GM19099 (cell line): Measurements from ENCODE around the gene RILPL2.

Experiments
- POLR2A ChIP-seq: IDR thresholded peaks from 3 replicates; pipeline ENCODE4 v1.6.1; 2011; ENCODE audit warnings: low read depth; ENCODE audit not compliant: insufficient read length; ENCODE audit errors: extremely low read depth

RILPL2 gene

DNA sequence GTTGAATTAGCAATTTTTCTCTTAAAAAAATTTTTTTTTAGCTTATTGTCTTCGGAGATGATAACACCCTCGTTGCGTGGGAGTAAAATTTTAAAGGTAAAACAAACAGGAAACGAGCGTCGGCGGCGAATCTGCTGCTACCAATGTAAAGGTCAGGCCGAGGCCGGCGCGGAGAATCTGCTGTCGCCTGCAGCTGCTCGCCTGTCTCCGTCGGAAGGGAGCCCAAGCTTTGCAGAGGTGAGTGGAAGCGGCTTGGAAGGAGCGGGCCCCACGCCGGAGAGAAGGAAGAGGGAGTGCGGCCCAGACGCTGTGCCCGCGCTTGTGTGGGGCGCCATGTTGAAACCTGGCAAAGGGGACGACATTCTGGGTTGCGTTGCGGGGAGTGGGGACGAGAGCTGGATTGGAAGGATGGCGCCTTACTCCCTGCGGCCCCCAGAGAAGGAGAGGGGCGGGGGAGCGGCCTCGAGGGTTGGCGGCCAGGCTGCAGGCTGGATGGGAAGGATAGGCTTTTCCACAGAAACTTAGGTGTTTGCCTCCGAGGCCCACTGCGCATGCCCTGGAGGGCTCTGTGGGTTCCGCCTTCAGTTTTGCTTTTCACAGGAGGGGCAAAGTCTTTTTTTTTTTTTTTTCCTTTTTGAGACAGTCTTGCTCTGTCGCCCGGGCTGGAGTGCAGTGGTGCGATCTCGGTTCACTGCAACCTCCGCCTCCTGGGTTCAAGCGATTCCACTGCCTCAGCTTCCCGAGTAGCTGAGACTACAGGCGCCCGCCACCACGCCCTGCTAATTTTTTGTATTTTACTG lies 21.7 kb upstream of the RILPL2 start, which contains the start of gene SNRNP35:
SNRNP35 (plus strand) TSS at position 160 of the 800 bp plus-strand sequence. CDS start 7,402 bp downstream, outside the sequence.
- TF ChIP-seq POLR2A: peak; percentile 79

DNA sequence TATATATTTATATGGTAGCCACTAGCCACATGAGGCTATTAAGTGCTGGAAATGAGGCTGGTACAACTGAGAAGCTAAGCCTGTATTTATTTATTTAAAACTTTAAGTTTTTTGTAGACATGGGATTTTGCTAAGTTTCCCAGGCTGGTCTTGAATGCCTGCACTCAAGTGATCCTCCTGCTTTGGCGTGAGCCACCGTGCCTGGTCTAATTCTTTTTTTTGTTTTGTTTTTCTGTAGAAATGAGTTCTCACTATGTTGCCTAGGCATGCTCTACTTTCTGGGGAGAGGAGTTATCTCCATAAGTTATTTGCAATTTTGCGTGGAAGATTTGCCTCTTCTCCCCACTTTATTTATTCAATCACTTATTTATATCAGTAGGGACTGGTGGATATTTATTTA lies 16.7 kb upstream of the RILPL2 start:
- TF ChIP-seq POLR2A: no peak

DNA sequence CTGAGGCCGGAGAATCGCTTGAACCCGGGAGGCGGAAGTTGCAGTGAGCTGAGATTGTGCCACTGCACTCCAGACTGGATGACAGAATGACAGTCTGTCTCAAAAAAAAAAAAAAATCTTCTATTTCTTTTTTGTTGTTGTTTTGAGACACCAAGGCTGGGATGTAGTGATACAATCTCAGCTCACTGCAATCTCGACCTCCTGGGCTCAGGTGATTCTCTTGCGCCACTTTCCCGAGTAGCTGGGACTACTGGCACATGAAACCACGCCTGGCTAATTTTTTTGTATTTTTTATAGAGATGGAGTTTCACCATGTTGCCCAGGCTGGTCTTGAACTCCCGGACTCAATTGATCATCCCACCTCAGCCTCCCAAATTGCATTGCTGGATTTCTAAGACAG lies 14.2 kb upstream of the RILPL2 start:
- no peak for TF ChIP-seq POLR2A

DNA sequence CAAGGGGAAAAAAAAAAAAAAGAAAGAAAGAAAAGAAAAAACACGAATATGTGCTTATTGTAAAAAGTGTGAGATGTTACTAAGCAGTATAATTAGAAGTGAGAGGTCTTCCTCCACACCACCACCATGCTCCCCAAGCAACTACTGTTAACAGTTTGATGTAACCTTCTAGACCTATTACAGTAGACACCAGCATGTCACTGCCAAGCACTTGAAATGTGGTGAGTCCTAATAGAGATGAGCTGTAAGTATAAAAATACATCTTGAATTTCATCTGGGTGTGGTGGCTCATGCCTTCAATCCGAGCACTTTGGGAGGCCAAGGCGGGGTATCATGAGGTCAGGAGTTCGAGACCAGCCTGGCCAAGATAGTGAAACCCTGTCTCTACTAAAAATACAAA lies 13.4 kb upstream of the RILPL2 start:
- TF ChIP-seq POLR2A: no peak

DNA sequence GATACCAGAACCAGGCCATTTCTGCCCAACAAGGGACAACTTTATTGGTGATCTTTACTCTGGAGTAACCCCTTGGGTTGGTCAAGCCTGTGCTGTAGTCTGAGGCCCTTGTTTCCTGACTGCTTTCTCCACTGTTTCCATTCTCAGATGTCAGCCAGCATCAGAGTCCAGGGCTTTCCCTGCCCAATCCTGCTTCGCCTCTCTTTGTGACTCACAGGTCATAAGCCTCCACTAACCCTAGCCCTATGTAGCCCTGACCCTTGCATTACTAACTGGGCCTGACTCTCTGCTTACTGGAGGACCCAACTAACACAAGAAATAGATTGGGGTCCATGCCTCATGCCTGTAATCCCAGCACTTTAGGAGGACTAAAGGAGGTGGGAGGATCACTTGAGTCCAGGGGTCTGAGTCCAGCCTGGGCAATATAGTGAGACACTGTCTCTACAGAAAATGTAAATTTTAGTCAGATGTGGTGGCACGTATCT lies 12.8 kb upstream of the RILPL2 start:
- TF ChIP-seq POLR2A: no peak

DNA sequence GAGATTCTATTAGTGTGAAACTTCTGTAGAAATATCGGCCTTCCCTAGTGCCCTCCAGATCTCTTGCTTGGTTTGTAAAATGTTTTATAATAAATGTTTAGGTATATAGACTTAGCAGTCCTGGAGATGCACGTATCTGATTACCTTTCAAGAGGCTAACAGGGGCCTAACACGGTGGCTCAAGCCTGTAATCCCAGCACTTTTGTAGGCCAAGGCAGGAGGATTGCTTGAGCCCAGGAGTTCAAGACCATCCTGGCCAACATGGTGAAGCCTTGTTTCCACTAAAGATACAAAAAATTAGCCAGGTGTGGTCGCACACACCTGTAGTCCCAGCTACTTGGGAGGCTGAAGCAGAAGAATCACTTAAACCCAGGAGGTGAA lies 9.8 kb upstream of the RILPL2 start:
- no peak for TF ChIP-seq POLR2A

DNA sequence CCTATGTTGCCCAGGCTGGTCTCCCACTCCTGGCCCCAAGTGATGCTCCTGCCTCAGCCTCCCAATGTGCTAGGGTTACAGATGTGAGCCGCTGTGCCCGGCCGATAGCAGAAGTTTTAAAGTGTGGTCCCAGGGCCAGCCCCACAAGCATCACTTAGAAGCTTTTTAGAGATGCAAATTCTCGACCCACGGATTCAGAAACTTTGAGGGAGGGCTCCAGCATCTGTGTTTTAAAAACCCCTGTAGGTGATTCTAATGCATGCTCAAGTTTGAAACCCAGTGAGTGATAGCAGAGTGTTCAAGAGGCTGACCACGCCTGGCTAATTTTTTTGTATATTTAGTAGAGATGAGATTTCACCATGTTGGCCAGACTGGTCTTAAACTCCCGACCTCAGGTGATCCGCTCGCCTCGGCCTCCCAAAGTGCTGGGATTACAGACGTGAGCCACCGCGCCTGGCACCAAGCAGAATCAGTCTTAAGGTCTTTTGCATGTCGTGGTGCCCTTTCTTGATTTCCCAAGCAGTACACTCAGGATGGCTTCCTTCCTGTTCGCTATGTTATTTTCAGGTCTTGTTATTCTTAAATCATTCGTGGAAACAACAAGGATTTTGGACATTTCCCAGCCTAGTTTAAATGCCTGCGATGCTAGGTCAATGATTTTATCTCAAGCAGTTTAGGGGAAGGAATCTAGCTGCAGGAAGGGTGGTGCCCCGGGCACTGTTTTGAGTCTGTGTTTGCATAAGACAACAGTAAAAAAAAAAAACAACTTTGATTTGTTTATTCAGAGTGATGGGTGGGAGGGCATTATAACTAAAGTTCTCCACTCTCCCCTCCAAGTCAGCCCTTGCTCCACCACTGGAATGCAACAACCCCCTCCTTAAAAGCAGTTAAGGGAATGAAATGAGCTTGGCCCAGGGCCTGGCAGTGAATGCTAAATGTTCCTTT lies 9.2 kb upstream of the RILPL2 start:
- TF ChIP-seq POLR2A: no peak

DNA sequence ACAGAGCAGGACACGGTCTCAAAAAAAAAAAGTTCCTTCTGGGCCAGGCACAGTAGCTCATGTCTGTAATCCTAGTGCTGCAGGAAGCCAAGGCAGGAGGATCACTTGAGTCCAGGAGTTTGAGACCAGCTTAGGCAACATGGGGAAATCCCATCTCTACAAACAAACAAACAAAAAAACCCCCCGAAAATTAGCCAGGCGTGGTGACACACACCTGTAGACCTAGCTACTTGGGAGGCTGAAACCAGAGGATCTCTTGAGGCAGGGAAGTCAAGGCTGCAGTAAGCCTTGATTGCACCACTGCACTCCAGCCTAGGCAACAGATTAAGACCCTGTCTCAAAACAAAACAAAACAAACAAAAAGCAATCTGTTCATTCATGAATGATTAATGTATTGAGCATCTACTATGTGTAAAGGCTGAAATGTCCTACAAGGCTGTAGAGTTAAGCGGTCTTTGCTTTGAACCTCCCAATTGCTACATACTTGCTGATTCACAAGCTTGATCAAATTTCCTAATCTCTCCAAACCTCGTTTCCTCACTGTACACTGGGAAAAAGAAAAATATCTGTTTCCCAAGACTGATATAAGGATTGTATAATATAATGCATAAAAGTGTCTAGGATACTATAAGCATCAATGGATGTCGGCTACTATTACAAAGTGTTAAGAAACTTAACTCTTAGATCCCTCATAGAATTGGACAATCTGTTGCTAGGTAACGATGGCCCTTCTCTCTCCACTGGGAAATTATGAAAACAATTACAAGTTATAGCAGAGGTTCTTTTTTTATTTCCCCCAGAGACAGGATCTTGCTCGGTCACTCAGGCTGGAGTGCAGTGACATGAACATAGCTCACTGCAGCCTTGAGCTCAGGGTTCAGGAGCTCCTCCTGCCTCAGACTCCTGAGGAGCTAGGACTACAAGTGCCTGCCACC lies 7.9 kb upstream of the RILPL2 start:
- TF ChIP-seq POLR2A: no peak

DNA sequence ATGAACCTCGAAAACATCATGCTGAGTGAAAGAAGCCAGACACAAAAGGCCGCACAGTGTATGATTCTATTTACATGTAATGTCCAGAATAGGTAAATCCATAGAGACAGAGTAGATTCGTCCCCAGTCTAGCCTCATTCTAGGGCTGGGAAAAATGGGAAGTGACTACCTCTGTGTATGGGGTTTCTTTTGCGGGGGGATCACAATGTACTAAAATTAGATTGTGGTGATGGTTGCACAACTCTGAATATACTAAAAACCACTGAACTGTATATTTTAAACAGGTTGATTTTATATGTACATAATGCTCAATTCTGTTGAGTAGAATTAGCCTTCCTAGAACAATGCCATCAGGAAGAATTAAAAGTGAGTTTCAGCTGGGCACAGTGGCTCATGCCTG lies 6.3 kb upstream of the RILPL2 start:
- TF ChIP-seq POLR2A: no peak

DNA sequence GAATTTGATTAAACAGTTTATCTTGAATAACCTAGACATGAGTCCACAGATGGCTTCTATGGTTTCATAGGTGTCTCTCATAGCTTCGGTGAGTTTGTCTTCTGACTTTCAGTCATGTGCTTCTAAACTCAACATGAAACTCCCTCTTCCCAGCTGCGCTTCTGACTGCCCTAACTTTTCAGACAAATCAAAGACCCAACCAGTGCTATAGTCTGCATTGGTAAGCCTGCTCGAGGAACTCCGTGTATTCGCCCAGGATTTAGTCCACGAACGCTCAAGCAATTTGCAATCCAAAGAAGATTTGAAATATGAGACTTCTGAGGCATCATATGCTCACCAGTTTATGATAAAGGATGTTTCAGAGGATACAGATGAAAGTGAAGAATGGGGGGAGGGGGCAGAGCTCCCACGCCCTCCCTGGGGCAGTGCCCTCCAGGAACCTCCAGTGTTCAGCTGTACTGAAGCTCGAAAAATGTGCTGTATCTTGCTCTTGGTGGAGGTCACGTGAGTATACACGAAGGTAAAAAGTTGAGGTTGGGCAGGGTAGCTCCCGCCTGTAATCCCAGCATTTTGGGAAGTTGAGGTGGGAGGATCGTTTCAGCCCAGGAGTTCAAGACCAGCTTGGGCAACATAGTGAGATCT lies 5.2 kb upstream of the RILPL2 start:
- no peak for TF ChIP-seq POLR2A

DNA sequence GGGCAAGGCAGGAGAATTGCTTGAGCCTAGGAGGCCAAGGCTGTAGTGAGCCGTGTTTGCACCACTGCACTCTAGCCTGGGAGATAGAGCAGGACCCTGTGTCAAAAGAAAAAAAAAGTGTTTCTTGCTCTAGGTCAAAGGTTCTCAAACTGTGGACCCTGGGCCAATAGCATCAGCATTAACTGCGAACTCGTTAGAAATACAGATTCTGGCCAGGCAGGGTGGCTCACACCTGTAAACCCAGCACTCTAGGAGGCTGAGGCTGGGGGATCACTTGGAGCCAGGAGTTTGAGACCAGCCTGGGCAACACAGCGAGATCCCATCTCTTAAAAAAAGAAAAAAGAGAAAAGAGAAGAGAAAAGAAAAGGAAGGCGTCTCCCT lies 858 bp downstream of the RILPL2 start:
- TF ChIP-seq POLR2A: no peak

DNA sequence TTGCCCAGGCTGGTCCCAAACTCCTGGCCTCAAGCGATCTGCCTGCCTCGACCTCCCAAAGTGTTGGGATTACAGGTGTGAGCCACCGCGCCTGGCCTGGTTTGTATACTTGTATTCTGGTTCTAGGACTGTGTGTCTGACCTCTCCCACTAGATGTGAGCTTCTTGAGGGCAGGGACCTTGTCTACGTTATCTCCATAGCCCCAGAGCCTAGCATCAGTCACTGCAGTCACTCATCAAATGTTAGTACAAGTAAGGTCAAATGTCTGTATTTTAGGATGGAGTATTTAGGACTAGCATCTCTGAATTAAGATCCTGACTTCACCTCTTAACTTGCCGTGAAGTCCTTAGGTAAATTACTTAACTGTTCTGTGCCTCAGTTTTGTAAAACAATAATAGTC lies 2.9 kb downstream of the RILPL2 start:
- TF ChIP-seq POLR2A: no peak

DNA sequence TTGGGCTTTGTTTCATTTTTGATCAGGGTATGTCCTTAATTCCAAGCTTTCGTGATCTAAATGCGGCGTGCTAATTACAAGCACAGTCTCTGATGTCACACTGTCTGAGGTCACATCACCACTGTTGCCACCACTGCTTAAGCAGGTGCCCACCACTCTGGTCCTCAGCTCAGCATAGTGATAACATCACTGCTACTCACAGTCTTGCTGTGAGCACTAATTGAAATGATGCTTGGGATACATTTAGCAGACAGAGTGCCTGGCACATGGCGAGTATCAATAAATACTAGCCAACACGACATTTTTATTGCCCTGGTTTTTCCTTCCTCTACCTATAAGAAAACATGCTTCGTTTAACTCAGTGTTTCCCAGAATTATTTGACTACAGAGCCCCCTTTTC lies 7.9 kb downstream of the RILPL2 start:
- no peak for TF ChIP-seq POLR2A

DNA sequence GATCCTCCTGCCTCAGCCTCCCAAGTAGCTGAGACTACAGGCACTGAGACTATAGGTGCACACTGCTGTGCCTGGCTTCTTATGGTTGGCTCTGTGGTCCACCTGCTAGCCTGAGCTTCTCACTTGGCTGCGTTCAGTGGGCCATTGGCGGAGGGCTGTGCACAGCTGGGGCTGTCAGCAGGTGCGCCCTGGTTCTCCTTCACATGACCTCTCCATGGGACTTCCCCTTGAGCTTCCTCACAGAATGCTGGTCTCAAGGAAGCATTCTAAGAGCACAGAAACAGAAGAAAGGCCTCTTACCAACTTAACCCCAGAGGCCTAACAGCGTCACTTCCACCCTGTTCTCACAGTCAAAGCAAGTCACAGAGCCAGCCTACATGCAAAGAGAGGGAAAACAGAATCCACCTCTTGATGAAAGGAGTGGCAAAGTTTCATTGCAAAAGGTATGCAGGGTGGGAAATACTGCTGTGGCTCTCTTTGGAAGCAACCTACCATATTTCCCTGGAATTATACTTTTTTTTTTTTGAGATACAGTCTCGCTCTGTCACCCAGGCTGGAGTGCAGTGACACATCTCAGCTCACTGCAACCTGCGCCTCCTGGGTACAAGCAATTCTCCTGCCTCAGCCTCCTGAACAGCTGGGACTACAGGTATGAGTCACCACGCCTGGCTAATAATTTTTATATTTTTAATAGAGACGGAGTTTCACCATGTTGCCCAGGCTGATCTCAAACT lies 9.3 kb downstream of the RILPL2 start:
- peak; percentile 57 for TF ChIP-seq POLR2A

DNA sequence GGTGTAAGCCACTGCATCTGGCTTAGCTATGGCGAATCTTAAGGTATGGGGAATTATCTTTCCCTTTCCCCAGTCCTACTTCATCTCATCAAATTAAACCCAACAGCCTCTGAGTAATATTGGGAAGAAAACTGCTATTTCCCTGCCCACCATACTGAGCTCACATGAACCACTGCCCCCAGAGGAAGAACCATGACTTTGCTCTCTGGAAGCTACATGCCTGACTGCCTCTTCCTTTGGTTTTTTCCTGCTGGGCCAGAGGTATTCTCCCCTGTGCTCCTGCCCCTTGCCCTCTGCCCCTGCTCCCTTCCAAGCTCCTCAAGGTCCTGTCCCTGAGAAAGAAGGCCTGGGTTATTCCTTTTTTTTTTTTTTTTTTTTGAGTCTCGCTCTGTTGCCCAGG lies 15.2 kb downstream of the RILPL2 start:
- TF ChIP-seq POLR2A: no peak
